Neural progenitor cell (in vitro differentiated cells): ENCODE results near the gene ACOT7.

ENCODE experiments used
- EZH2 ChIP-seq: fragments of 200-600 bp; sonication (generic); IDR thresholded peaks from 2 replicates; pipeline ENCODE4 v1.6.1; 2017; ENCODE audit warnings: antibody characterized with exemption, mild to moderate bottlenecking, moderate library complexity
- TF ChIP-seq, protein P1 (sequence below): fragments of 200-600 bp; sonication (generic); IDR thresholded peaks from 2 replicates; pipeline ENCODE4 v1.5.1; 2017; ENCODE audit warnings: antibody characterized with exemption, mild to moderate bottlenecking

- TF ChIP-seq EZH2: peak; percentile 11
- TF ChIP-seq, protein P1, sequence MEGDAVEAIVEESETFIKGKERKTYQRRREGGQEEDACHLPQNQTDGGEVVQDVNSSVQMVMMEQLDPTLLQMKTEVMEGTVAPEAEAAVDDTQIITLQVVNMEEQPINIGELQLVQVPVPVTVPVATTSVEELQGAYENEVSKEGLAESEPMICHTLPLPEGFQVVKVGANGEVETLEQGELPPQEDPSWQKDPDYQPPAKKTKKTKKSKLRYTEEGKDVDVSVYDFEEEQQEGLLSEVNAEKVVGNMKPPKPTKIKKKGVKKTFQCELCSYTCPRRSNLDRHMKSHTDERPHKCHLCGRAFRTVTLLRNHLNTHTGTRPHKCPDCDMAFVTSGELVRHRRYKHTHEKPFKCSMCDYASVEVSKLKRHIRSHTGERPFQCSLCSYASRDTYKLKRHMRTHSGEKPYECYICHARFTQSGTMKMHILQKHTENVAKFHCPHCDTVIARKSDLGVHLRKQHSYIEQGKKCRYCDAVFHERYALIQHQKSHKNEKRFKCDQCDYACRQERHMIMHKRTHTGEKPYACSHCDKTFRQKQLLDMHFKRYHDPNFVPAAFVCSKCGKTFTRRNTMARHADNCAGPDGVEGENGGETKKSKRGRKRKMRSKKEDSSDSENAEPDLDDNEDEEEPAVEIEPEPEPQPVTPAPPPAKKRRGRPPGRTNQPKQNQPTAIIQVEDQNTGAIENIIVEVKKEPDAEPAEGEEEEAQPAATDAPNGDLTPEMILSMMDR: no peak
Observed at GRCh38 chr1:6244401-6245049, 149.0 kb downstream of the ACOT7 start.
